ENCODE results near the gene SBF2.

The SBF2 gene

DNA sequence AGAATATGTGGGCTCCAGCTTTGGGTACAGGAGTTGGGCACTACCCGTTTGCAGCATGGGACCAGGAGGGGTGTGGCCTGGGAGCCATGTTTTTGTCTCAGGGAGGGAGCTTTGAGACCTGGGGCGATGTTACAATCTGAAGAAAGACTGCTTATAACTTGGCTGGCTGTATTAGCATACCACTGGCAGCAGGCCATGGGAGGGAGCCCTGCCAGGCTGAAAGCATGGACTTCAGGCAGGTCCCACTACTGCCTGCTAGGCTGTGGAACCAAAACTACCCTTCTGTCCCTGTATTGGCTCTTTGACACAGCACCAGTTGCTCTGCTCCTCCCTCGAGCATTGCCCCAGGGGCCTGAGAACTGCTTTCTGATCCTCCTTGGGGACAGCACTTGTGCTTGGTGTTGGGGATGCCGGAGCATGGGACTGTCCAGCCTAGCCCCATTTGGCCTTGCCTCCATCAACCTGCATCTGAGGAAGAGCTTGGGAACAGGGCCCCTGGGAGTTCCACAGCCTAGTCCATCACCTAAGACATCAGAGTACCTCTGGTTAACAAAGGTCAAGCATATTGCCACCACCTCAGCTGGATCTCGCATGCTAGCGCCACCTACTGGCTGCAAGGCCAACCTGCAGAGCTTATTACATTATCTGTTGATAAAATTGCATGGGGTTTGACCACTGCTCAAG, 217.4 kb downstream of the SBF2 start:
- DNase-seq (ENCODE audit: low spot score) = peak; percentile 49
- TF ChIP-seq, protein P1, sequence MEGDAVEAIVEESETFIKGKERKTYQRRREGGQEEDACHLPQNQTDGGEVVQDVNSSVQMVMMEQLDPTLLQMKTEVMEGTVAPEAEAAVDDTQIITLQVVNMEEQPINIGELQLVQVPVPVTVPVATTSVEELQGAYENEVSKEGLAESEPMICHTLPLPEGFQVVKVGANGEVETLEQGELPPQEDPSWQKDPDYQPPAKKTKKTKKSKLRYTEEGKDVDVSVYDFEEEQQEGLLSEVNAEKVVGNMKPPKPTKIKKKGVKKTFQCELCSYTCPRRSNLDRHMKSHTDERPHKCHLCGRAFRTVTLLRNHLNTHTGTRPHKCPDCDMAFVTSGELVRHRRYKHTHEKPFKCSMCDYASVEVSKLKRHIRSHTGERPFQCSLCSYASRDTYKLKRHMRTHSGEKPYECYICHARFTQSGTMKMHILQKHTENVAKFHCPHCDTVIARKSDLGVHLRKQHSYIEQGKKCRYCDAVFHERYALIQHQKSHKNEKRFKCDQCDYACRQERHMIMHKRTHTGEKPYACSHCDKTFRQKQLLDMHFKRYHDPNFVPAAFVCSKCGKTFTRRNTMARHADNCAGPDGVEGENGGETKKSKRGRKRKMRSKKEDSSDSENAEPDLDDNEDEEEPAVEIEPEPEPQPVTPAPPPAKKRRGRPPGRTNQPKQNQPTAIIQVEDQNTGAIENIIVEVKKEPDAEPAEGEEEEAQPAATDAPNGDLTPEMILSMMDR (IDR thresholded peaks at IDR 0.05; ENCODE audit: extremely low read depth, insufficient read depth, missing control alignments) = peak; percentile 95
- in situ Hi-C loops (cut with MboI; ENCODE audit: low pct_unique_long_range_greater_than_20kb, low sequenced_read_pairs, unreplicated experiment) = no loop called here

GRCh38 chr11:10075141-10075540, 218.9 kb downstream of the SBF2 start:
- TF ChIP-seq, protein P1 (IDR thresholded peaks at IDR 0.05; ENCODE audit: extremely low read depth, insufficient read depth, missing control alignments) = no peak
- no peak for DNase-seq (ENCODE audit: low spot score)
- in situ Hi-C loops (cut with MboI; ENCODE audit: low pct_unique_long_range_greater_than_20kb, low sequenced_read_pairs, unreplicated experiment) = no loop called here

GRCh38 chr11:10072841-10073240, 221.2 kb downstream of the SBF2 start:
- DNase-seq (ENCODE audit: low spot score) = no peak
- in situ Hi-C loops (cut with MboI; ENCODE audit: low pct_unique_long_range_greater_than_20kb, low sequenced_read_pairs, unreplicated experiment) = no loop called here
- TF ChIP-seq, protein P1 (IDR thresholded peaks at IDR 0.05; ENCODE audit: extremely low read depth, insufficient read depth, missing control alignments) = no peak

DNA sequence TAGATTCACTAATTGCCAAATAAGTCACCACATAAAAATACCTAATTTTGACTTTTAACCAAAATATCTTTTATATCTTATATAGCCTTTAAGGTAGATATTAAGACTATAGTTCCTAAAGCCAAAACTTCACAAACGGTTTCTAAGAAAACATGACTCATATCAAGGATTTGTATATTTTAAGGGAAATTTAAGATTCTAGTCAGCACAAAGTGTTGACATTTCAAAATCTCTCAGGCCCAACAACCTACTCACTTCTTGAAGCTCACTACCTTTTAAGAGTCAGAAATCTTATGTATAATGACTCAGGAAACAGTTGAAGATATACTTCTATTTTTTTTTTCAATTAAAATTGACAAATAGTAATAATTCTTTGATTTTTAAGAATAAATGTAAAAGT, 221.9 kb downstream of the SBF2 start:
- TF ChIP-seq, protein P1 (IDR thresholded peaks at IDR 0.05; ENCODE audit: extremely low read depth, insufficient read depth, missing control alignments) = no peak
- in situ Hi-C loops (cut with MboI; ENCODE audit: low pct_unique_long_range_greater_than_20kb, low sequenced_read_pairs, unreplicated experiment) = no loop called here
- DNase-seq (ENCODE audit: low spot score) = no peak

DNA sequence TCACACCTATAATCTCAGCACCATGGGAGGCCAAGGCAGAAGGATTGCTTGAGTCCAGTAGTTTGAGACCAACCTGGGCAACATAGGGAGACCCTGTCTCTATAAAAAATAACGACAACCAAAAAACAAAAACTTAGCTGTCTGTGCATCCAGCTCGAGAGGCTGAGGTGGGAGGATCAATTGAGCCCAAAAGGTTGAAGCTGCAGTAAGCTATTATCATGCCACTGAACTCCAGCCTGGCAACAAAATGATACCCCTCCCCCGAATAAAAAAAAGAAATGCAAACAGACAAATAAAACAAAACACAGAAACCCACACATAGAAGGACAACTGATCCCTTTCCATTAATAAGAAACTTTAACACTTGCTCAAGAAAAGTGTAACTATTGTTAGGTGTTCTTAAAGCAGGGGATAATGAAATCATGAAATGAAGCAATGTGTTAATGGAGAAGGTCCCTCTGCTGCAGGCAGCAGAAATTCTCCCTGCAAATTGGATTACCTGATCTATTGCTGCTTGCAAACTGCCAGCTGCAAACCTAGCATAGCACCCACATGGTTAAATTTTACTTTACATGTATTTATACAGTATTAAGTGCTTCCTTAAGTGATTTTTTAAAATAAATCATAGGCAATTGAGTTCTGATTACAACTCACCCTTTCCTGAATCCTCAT, 226.3 kb downstream of the SBF2 start:
- no peak for DNase-seq (ENCODE audit: low spot score)
- in situ Hi-C loops (cut with MboI; ENCODE audit: low pct_unique_long_range_greater_than_20kb, low sequenced_read_pairs, unreplicated experiment) = no loop called here
- TF ChIP-seq, protein P1 (IDR thresholded peaks at IDR 0.05; ENCODE audit: extremely low read depth, insufficient read depth, missing control alignments) = no peak

GRCh38 chr11:10066441-10066840, 227.6 kb downstream of the SBF2 start:
- no peak for DNase-seq (ENCODE audit: low spot score)
- TF ChIP-seq, protein P1 (IDR thresholded peaks at IDR 0.05; ENCODE audit: extremely low read depth, insufficient read depth, missing control alignments) = no peak
- in situ Hi-C loops (cut with MboI; ENCODE audit: low pct_unique_long_range_greater_than_20kb, low sequenced_read_pairs, unreplicated experiment) = no loop called here

All from GM13977 (cell line).